GM20000 (cell line): ENCODE measurements around the gene ARMC12.

Experiments used
- DNase-seq: peaks from one replicate; pipeline ENCODE4 v3.0.0; 2012; ENCODE audit warnings: low spot score
- CTCF ChIP-seq: IDR thresholded peaks from 2 replicates; pipeline ENCODE4 v1.5.1; 2012; ENCODE audit warnings: mild to moderate bottlenecking, control low read depth; ENCODE audit errors: extremely low read depth, missing control alignments

ARMC12 gene

GRCh38 chr6:35713006-35713767 lies 23.6 kb upstream of the ARMC12 start:
- DNase-seq = no peak
- no peak for TF ChIP-seq CTCF

- no peak for DNase-seq
- TF ChIP-seq CTCF = no peak
Measured at GRCh38 chr6:35716798-35717197, 20.0 kb upstream of the ARMC12 start.

- no peak for TF ChIP-seq CTCF
- no peak for DNase-seq
Measured at GRCh38 chr6:35717449-35718374, 19.1 kb upstream of the ARMC12 start.

GRCh38 chr6:35718375-35718736 lies 18.5 kb upstream of the ARMC12 start:
- DNase-seq = no peak
- TF ChIP-seq CTCF = no peak

- no peak for DNase-seq
- TF ChIP-seq CTCF = no peak
Measured at GRCh38 chr6:35718911-35719381, 17.9 kb upstream of the ARMC12 start.

- TF ChIP-seq CTCF = no peak
- no peak for DNase-seq
Measured at GRCh38 chr6:35719404-35719829, 17.4 kb upstream of the ARMC12 start.
